Measurements from ENCODE around the gene LCP2.

Gene LCP2

GRCh38 chr5:170330568-170331054 is 33.0 kb upstream of the LCP2 start:
- H3K36me3 ChIP-seq (ENCODE audit: control insufficient read depth in 2 of 2, insufficient read depth in 1 of 2, low read length in 2 of 2) = no peaks in the 10 kb centered on the region
- no peak overlapping the region for H3K4me3 ChIP-seq (ENCODE audit: low read depth, low read length)
- ChIA-PET POLR2A (no interaction called here), CTCF (interaction anchor here (1.9 kb wide), 1 partner anchor 63 kb away, joined by 5 read pairs; no protein-coding TSS in a partner anchor)
- H3K9me3 ChIP-seq (ENCODE audit: control insufficient read depth, insufficient read depth, low read depth, low read length) = no peaks in the 10 kb centered on the region
- TF ChIP-seq, protein P1, sequence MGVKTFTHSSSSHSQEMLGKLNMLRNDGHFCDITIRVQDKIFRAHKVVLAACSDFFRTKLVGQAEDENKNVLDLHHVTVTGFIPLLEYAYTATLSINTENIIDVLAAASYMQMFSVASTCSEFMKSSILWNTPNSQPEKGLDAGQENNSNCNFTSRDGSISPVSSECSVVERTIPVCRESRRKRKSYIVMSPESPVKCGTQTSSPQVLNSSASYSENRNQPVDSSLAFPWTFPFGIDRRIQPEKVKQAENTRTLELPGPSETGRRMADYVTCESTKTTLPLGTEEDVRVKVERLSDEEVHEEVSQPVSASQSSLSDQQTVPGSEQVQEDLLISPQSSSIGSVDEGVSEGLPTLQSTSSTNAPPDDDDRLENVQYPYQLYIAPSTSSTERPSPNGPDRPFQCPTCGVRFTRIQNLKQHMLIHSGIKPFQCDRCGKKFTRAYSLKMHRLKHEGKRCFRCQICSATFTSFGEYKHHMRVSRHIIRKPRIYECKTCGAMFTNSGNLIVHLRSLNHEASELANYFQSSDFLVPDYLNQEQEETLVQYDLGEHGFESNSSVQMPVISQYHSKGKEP (tag by site-specific recombination; IDR thresholded peaks at IDR 0.05) = no peak
- TF ChIP-seq, protein P2, sequence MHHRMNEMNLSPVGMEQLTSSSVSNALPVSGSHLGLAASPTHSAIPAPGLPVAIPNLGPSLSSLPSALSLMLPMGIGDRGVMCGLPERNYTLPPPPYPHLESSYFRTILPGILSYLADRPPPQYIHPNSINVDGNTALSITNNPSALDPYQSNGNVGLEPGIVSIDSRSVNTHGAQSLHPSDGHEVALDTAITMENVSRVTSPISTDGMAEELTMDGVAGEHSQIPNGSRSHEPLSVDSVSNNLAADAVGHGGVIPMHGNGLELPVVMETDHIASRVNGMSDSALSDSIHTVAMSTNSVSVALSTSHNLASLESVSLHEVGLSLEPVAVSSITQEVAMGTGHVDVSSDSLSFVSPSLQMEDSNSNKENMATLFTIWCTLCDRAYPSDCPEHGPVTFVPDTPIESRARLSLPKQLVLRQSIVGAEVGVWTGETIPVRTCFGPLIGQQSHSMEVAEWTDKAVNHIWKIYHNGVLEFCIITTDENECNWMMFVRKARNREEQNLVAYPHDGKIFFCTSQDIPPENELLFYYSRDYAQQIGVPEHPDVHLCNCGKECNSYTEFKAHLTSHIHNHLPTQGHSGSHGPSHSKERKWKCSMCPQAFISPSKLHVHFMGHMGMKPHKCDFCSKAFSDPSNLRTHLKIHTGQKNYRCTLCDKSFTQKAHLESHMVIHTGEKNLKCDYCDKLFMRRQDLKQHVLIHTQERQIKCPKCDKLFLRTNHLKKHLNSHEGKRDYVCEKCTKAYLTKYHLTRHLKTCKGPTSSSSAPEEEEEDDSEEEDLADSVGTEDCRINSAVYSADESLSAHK (tag by site-specific recombination; IDR thresholded peaks at IDR 0.05) = no peak
- no peak for TF ChIP-seq KLF9 (tag by site-specific recombination; IDR thresholded peaks at IDR 0.05; ENCODE audit: low read depth)
- TF ChIP-seq ZNF664 (tag by site-specific recombination; IDR thresholded peaks at IDR 0.05) = no peak
- no peak for TF ChIP-seq HOXC10 (CRISPR knock-in tag; IDR thresholded peaks at IDR 0.05)
- TF ChIP-seq HOXD13 (CRISPR knock-in tag; IDR thresholded peaks at IDR 0.05; ENCODE audit: borderline replicate concordance) = no peak
- H3K4me1 ChIP-seq (ENCODE audit: control insufficient read depth, insufficient read depth, low read length) = peaks cover 5% of the 10 kb centered on the region
- H3K27ac ChIP-seq (ENCODE audit: extremely low read depth, low read depth, low read length) = no peak overlapping the region

GRCh38 chr5:170329524-170329923 is 31.9 kb upstream of the LCP2 start:
- no peak overlapping the region for H3K27ac ChIP-seq (ENCODE audit: extremely low read depth, low read depth, low read length)
- ChIA-PET CTCF (interaction anchor here (1.9 kb wide), 1 partner anchor 62 kb away, joined by 5 read pairs; no protein-coding TSS in a partner anchor), POLR2A (no interaction called here)
- H3K9me3 ChIP-seq (ENCODE audit: control insufficient read depth, insufficient read depth, low read depth, low read length) = no peaks in the 10 kb centered on the region
- H3K4me1 ChIP-seq (ENCODE audit: control insufficient read depth, insufficient read depth, low read length) = peaks cover 5% of the 10 kb centered on the region
- no peak overlapping the region for H3K4me3 ChIP-seq (ENCODE audit: low read depth, low read length)
- no peaks in the 10 kb centered on the region for H3K36me3 ChIP-seq (ENCODE audit: control insufficient read depth in 2 of 2, insufficient read depth in 1 of 2, low read length in 2 of 2)
- TF ChIP-seq ZNF792 (tag by site-specific recombination; IDR thresholded peaks at IDR 0.05) = no peak
- peak; percentile 32; the same call in 1 of the 2 replicates for TF ChIP-seq ZFHX2 (tag by site-specific recombination; conservative IDR thresholded peaks at IDR 0.05)
- no peak for TF ChIP-seq ZNF423 (tag by site-specific recombination; IDR thresholded peaks at IDR 0.05)
- TF ChIP-seq ZBTB17 (tag by site-specific recombination; IDR thresholded peaks at IDR 0.05) = peak; percentile 90
- TF ChIP-seq EGR2 (tag by site-specific recombination; IDR thresholded peaks at IDR 0.05; ENCODE audit: low read depth) = peak; percentile 86
- TF ChIP-seq ZSCAN16 (tag by site-specific recombination; IDR thresholded peaks at IDR 0.05) = no peak
- no peak for TF ChIP-seq ZNF701 (tag by site-specific recombination; IDR thresholded peaks at IDR 0.05)
- TF ChIP-seq ZNF518A (tag by site-specific recombination; conservative IDR thresholded peaks at IDR 0.05; ENCODE audit: low read depth) = no peak
- TF ChIP-seq ZNF366 (tag by site-specific recombination; conservative IDR thresholded peaks at IDR 0.05) = peak; percentile 57; the same call in 1 of the 2 replicates
- TF ChIP-seq ZNF248 (tag by site-specific recombination; IDR thresholded peaks at IDR 0.05) = no peak
- TF ChIP-seq ZNF223 (tag by site-specific recombination; IDR thresholded peaks at IDR 0.05) = no peak
- no peak for TF ChIP-seq ZNF514 (tag by site-specific recombination; IDR thresholded peaks at IDR 0.05)
- TF ChIP-seq ZIC2 (tag by site-specific recombination; IDR thresholded peaks at IDR 0.05) = no peak
- no peak for TF ChIP-seq ZNF510 (tag by site-specific recombination; IDR thresholded peaks at IDR 0.05; ENCODE audit: insufficient replicate concordance)
- TF ChIP-seq IKZF3 (tag by site-specific recombination; IDR thresholded peaks at IDR 0.05) = no peak
- TF ChIP-seq TSHZ1 (tag by site-specific recombination; IDR thresholded peaks at IDR 0.05; ENCODE audit: borderline replicate concordance) = no peak
- no peak for TF ChIP-seq ZNF37A (tag by site-specific recombination; IDR thresholded peaks at IDR 0.05)
